Left lung (tissue), 10 donors: ENCODE results near the gene ESPN. TPM values are rescaled to one million over a fixed set of nuclear protein-coding genes. Genes with fewer than 3 reads are reported as not detected.
A peak's percentile ranks its signal among the peaks of the same experiment; 100 is the strongest.

Experiments used
- ATAC-seq: fragments of 200-7000 bp; cut with Tn5 transposase; one replicate; pipeline ENCODE4 v1.9.1; 2020; ENCODE audit warnings: moderate library complexity
- DNase-seq, 4 donors: peaks; one replicate each; pipeline ENCODE4 v3.0.0-alpha.2; 2013 to 2020
- H3K27ac ChIP-seq, 2 donors: fragments of 200-600 bp; sonication (generic) in 1 of 2; one replicate each; pipeline versions ENCODE4 v1.5.0 to v1.8.0; 2020 to 2021
- H3K27me3 ChIP-seq, 2 donors: fragments of 200-600 bp; sonication (generic) in 1 of 2; one replicate each; pipeline versions ENCODE4 v1.5.0 to v1.8.0; 2020 to 2021
- H3K36me3 ChIP-seq, 2 donors: fragments of 200-600 bp; sonication (generic) in 1 of 2; one replicate each; pipeline versions ENCODE4 v1.5.0 to v1.8.0; 2020 to 2021
- H3K4me1 ChIP-seq, 2 donors: fragments of 200-600 bp; one replicate each; pipeline ENCODE4 v1.8.0; 2021
- H3K4me3 ChIP-seq, 2 donors: fragments of 200-600 bp; sonication (generic) in 1 of 2; one replicate each; pipeline versions ENCODE4 v1.5.0 to v1.8.0; 2020 to 2021; ENCODE audit warnings: mild to moderate bottlenecking in 1 of 2
- H3K9me3 ChIP-seq, 2 donors: fragments of 200-600 bp; sonication (generic) in 1 of 2; one replicate each; pipeline versions ENCODE4 v1.5.0 to v1.8.0; 2020 to 2021
- intact Hi-C, 2 donors: fragments of 100-400 bp; cut with DNase I; formaldehyde crosslinking; loops; one replicate each; pipeline versions ENCODE4 v1.11.2 to v1.14.2; 2022
- polyA plus RNA-seq, 6 donors: library from polyadenylated mRNA; unstranded; fragments of 120-200 nt; gene quantifications; one replicate each; pipeline ENCODE4 v1.2.1, GENCODE V29; 2013; ENCODE audit not compliant: insufficient read length in 6 of 6
- total RNA-seq, 2 donors: library from RNA; stranded (reverse); fragmentation: NEBNext Ultra II Directional; extraction: Animal tissue kit (Norgen Biotek cat#: 25700); gene quantifications; one replicate each; pipeline ENCODE4 v1.2.1, GENCODE V29; 2021
- TF ChIP-seq, protein P1 (sequence below), 2 donors: fragments of 200-600 bp; sonication (generic) in 1 of 2; IDR thresholded peaks; one replicate each; pipeline versions ENCODE4 v1.5.0 to v1.8.0; 2021; ENCODE audit warnings: antibody characterized with exemption in 2 of 2
- donor health status: DM: no; HTN: yes; CAD: no.
- donor health status: DM: no; HTN: no; CAD: no.

Gene ESPN
- total and polyA plus RNA-seq, 8 donors: 1.2 to 3.7 (median 2.2) TPM

DNA sequence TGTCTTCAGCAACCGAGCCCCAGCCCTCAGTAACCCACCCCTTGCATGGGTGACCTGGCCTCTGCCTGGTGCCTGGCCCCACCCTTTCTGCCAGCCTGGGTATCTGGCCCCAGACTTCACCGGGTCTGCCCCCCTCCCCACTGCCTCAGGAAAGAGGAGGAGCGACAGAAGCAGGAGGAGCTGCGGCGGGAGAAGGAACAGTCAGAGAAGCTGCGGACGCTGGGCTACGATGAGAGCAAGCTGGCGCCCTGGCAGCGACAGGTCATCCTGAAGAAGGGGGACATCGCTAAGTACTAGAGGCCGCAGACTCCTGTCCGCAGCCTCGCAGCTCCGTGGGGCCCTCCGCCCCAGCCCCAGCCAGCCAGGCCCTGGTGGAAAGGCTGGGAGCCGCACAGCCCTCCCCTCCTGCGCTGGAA is 35.3 kb downstream of the ESPN start:
- TF ChIP-seq, protein P1, sequence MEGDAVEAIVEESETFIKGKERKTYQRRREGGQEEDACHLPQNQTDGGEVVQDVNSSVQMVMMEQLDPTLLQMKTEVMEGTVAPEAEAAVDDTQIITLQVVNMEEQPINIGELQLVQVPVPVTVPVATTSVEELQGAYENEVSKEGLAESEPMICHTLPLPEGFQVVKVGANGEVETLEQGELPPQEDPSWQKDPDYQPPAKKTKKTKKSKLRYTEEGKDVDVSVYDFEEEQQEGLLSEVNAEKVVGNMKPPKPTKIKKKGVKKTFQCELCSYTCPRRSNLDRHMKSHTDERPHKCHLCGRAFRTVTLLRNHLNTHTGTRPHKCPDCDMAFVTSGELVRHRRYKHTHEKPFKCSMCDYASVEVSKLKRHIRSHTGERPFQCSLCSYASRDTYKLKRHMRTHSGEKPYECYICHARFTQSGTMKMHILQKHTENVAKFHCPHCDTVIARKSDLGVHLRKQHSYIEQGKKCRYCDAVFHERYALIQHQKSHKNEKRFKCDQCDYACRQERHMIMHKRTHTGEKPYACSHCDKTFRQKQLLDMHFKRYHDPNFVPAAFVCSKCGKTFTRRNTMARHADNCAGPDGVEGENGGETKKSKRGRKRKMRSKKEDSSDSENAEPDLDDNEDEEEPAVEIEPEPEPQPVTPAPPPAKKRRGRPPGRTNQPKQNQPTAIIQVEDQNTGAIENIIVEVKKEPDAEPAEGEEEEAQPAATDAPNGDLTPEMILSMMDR (IDR thresholded peaks at IDR 0.05): no peak
- peaks cover 0 to 12% of the 10 kb centered on the region in 2 donors for H3K36me3 ChIP-seq
- peak; percentile 13 for ATAC-seq
- no peaks in the 10 kb centered on the region for H3K9me3 ChIP-seq
- H3K4me1 ChIP-seq: peaks cover 0 to 6% of the 10 kb centered on the region in 2 donors
- no peak for DNase-seq
- no peak overlapping the region for H3K4me3 ChIP-seq
- H3K27me3 ChIP-seq: peaks cover 15 to 79% of the 10 kb centered on the region in 2 donors
- intact Hi-C loops: no loop called here
- no peak overlapping the region for H3K27ac ChIP-seq

DNA sequence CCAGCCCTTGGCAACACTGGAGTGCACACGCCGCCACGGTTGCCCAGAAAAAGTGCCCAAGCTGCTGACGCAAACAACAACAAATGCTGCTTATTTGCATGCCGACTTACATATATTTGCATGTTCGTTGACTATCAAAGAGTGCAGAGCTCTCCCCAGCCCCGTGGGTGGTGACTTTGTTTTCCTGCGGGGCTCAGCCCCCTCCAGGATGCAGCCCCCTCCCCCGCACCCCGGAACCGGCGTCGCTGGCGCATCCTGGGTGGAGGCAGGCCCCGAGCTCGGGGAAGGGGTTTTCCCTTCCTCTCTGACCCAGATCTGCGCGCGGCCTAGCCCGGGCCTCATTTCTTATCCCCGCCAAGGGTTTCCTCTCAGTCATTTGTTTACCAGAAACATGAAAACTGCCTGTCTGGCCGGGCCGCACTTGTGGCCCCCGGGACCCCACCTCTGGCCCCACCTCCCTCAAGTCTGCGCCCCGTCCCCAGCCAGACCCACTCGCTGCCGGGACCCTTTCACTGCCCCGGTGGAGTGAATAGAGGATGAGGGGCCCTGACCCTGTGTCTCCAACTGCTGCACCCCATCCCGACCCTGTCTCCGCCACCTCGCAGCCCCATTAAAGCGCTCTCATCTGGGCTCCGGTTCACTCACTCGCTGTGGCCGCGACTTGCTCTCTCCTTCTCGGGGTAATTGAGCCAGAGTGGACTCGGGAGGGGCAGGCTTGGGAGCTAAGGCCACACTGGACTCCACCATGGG is 35.9 kb downstream of the ESPN start:
- Histone ChIP-seq H3K9me3 (no peaks in the 10 kb centered on the region), H3K27me3 (peaks cover 9 to 79% of the 10 kb centered on the region in 2 donors), H3K4me1 (peaks cover 0 to 9% of the 10 kb centered on the region in 2 donors), H3K27ac (no peak overlapping the region), H3K4me3 (peak overlapping the region in 1 of 2 donors; percentile 7), H3K36me3 (peaks cover 0 to 12% of the 10 kb centered on the region in 2 donors)
- DNase-seq (peak in 1 of 4 donors; percentile 49), ATAC-seq (peak; percentile 51)
- TF ChIP-seq, protein P1 (IDR thresholded peaks at IDR 0.05): no peak
- intact Hi-C loops: no loop called here

DNA sequence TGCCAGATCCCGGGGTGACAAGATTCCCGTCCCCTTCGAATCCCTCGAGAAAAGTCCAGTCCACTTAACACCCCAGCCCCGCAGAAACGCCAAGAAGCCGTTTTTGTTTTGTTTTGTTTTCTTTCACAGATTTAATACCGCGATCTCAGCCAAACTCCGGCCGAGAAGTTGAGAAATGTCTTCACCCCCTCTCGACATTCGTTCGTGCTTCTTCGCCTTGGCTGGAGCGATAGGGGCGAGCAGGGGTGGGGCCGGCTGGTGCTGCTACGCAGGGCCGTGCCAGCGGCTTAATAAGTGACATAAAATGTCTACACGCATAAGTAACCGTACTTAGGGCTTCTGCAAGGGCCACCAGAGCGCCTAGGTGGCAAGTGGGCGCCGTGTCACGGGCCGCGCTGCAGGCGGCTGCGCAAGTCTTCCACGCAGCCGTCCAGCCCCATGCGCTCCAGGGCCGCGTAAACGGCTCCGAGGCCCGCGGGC is 36.5 kb downstream of the ESPN start:
- H3K27ac ChIP-seq: no peak overlapping the region
- DNase-seq (peak in 1 of 4 donors; percentile 39), ATAC-seq (no peak)
- H3K9me3 ChIP-seq: no peaks in the 10 kb centered on the region
- TF ChIP-seq, protein P1 (IDR thresholded peaks at IDR 0.05): no peak
- intact Hi-C loops: no loop called here
- H3K36me3 ChIP-seq: peaks cover 0 to 12% of the 10 kb centered on the region in 2 donors
- H3K27me3 ChIP-seq: peaks cover 7 to 79% of the 10 kb centered on the region in 2 donors
- no peak overlapping the region for H3K4me3 ChIP-seq
- peaks cover 0 to 15% of the 10 kb centered on the region in 2 donors for H3K4me1 ChIP-seq

DNA sequence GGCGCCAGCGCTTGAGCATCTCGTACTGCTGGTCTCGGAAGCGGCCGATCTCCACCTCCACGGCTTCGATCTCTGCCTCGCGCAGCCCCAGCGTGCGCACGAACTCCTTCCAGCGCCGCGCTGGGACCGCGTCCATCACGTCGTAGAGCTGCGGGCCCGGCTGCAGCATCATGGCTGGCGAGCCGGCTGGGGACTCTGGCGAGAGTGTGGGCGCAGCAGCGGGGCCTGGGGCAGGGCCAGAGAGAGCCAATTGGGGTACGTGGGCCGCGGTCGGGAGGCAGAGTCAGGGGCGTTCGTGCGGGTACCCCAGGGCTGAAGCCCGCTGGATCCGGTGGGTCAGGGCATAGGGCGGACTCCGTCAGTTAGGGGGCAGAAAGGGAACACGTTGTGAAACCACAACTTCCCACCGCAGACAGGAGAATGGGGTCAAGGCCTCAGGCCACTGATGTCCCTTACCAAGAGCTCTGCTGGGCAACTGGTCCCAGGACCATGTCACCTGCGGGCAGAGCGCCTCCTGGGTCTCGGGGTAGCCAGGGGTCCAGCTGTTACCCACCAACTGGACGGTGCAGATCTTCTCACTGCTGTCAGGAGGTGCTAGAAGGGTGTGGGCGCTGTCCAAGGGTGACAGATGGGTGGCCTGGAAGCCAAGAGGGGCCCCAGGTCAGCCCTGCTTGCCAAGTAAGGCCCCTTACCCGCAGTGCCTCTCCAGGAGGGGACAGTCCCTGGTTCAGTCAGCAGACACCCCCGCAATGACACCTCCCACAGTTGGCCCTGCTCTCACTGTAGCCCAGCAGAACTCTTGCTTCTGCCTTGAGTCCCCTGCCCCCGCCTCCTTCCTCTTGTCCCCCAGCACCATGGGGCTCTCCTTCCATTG is 37.2 kb downstream of the ESPN start:
- Histone ChIP-seq H3K27me3 (peaks cover 8 to 79% of the 10 kb centered on the region in 2 donors), H3K4me1 (peaks cover 0 to 16% of the 10 kb centered on the region in 2 donors), H3K36me3 (peaks cover 0 to 12% of the 10 kb centered on the region in 2 donors), H3K4me3 (no peak overlapping the region), H3K9me3 (no peaks in the 10 kb centered on the region), H3K27ac (no peak overlapping the region)
- TF ChIP-seq, protein P1 (IDR thresholded peaks at IDR 0.05): no peak
- no peak for DNase-seq
- intact Hi-C loops: no loop called here
- no peak for ATAC-seq
